Right lobe of liver (tissue), 6 donors: ENCODE results near the gene EEF2K. TPM values are rescaled to one million over a fixed set of nuclear protein-coding genes. Genes with fewer than 3 reads are reported as not detected.

Experiments used
- ATAC-seq, 4 donors: fragments of 200-7000 bp; cut with Tn5 transposase; one replicate each; pipeline ENCODE4 v1.9.1; 2020; ENCODE audit warnings: mild to moderate bottlenecking in 4 of 4, moderate library complexity in 4 of 4
- DNase-seq, 3 donors: peaks; one replicate each; pipeline ENCODE4 v3.0.0-alpha.2; 2020
- H3K27ac ChIP-seq, 3 donors: fragments of 200-600 bp; one replicate each; pipeline ENCODE4 v1.8.0; 2022
- H3K27me3 ChIP-seq, 2 donors: fragments of 200-600 bp; one replicate each; pipeline ENCODE4 v1.8.0; 2022
- H3K36me3 ChIP-seq, 4 donors: fragments of 200-600 bp; sonication (generic) in 1 of 4; one replicate each; pipeline versions ENCODE4 v1.5.1 to v1.8.0; 2017 to 2022; ENCODE audit warnings: control low read depth in 1 of 4
- H3K4me1 ChIP-seq, 4 donors: fragments of 200-600 bp; sonication (generic) in 1 of 4; one replicate each; pipeline versions ENCODE4 v1.5.1 to v1.8.0; 2017 to 2022; ENCODE audit warnings: control low read depth in 1 of 4
- H3K4me3 ChIP-seq, 3 donors: fragments of 200-600 bp; one replicate each; pipeline ENCODE4 v1.8.0; 2022
- H3K9me3 ChIP-seq, 4 donors: fragments of 200-600 bp; sonication (generic) in 1 of 4; one replicate each; pipeline versions ENCODE4 v1.5.1 to v1.8.0; 2017 to 2022; ENCODE audit warnings: control low read depth in 1 of 4
- CTCF ChIP-seq, 4 donors: fragments of 200-600 bp in 3 of 4; fragments of 450-650 bp in 1 of 4; IDR thresholded peaks; one replicate each; pipeline versions ENCODE4 v1.5.1 to v1.8.0; 2016 to 2022; ENCODE audit warnings: antibody characterized with exemption in 4 of 4, mild to moderate bottlenecking in 2 of 4
- POLR2A ChIP-seq: fragments of 450-650 bp; IDR thresholded peaks from one replicate; pipeline ENCODE4 v1.6.1; 2017; ENCODE audit warnings: antibody characterized with exemption, mild to moderate bottlenecking
- WGBS: methylation state at CpG from one replicate; pipeline ENCODE4 v1.1.6; 2018; ENCODE audit warnings: low coverage, low lambda C conversion rate; ENCODE audit not compliant: insufficient coverage; ENCODE audit errors: missing lambda C conversion rate; 5-methylcytosine and 5-hydroxymethylcytosine counted together
- intact Hi-C, 2 donors: fragments of 100-400 bp; cut with DNase I; formaldehyde crosslinking; loops; one replicate each; pipeline versions ENCODE4 v1.11.2 to v1.14.1; 2022
- total RNA-seq, 6 experiments: library from RNA; depleted of rRNA in 2 of 6; stranded (reverse); fragments of >200 nt in 2 of 6; fragmentation: NEBNext Ultra II Directional in 3 of 6; extraction: Animal tissue kit (Norgen Biotek cat#: 25700) in 3 of 6; gene quantifications; one replicate each; pipeline versions ENCODE4 v1.1.0 to v1.2.4, GENCODE V29; 2016 to 2023
- donor health status: DM: no; HTN: yes; CAD: no.
- donor health status: DM: no; HTN: no; CAD: no.
- donor health status: DM: no; HTN: no; CAD: no.
- donor health status: DM: no; HTN: yes; CAD: no.
- donor health status: DM: no; HTN: yes; CAD: no.

The EEF2K gene
- total RNA-seq, 6 experiments from 2014 or later = 10.0 to 17.5 (median 11.5) TPM

- 96% methylated on average over 7 of the region's 9 CpGs for WGBS
- Histone ChIP-seq H3K4me3 (no peak overlapping the region), H3K4me1 (no peaks in the 10 kb centered on the region), H3K9me3 (no peaks in the 10 kb centered on the region), H3K36me3 (peaks cover 0 to 26% (median 13%) of the 10 kb centered on the region in 4 donors), H3K27me3 (no peaks in the 10 kb centered on the region), H3K27ac (no peak overlapping the region)
- intact Hi-C loops = loop anchor here in 1 of 2 donors (10.0 kb wide), 1 partner anchor 70 kb away; no protein-coding TSS in a partner anchor
- ATAC-seq = no peak
- DNase-seq = no peak
- TF ChIP-seq CTCF (IDR thresholded peaks at IDR 0.05) = no peak
- TF ChIP-seq POLR2A = no peak
Observed at GRCh38 chr16:22284637-22285036, 78.6 kb downstream of the EEF2K start.

- Histone ChIP-seq H3K27ac (no peak overlapping the region), H3K27me3 (no peaks in the 10 kb centered on the region), H3K4me3 (no peak overlapping the region), H3K9me3 (no peaks in the 10 kb centered on the region), H3K4me1 (no peaks in the 10 kb centered on the region), H3K36me3 (peaks cover 0 to 26% (median 13%) of the 10 kb centered on the region in 4 donors)
- DNase-seq (no peak), ATAC-seq (no peak)
- TF ChIP-seq CTCF (IDR thresholded peaks at IDR 0.05) = no peak
- no peak for TF ChIP-seq POLR2A
- intact Hi-C loops = loop anchor here in 1 of 2 donors (10.0 kb wide), 1 partner anchor 70 kb away; no protein-coding TSS in a partner anchor
- WGBS = 89% methylated on average over 4 of the region's 6 CpGs
Observed at GRCh38 chr16:22285080-22285479, 79.0 kb downstream of the EEF2K start.

- intact Hi-C loops = no loop called here
- no peak overlapping the region for H3K27ac ChIP-seq
- no peaks in the 10 kb centered on the region for H3K36me3 ChIP-seq
- DNase-seq (no peak), ATAC-seq (no peak)
- WGBS = 93% methylated on average over 5 of the region's 5 CpGs
- H3K4me1 ChIP-seq = no peaks in the 10 kb centered on the region
- no peak overlapping the region for H3K4me3 ChIP-seq
- TF ChIP-seq CTCF (IDR thresholded peaks at IDR 0.05) (no peak), POLR2A (no peak)
- H3K27me3 ChIP-seq = no peaks in the 10 kb centered on the region
- no peaks in the 10 kb centered on the region for H3K9me3 ChIP-seq
Observed at GRCh38 chr16:22291020-22291419, 84.9 kb downstream of the EEF2K start.

GRCh38 chr16:22291860-22292318 is 85.8 kb downstream of the EEF2K start:
- no peaks in the 10 kb centered on the region for H3K4me1 ChIP-seq
- H3K9me3 ChIP-seq = no peaks in the 10 kb centered on the region
- H3K4me3 ChIP-seq = no peak overlapping the region
- intact Hi-C loops = no loop called here
- no peak for DNase-seq
- no peak for ATAC-seq
- H3K27me3 ChIP-seq = no peaks in the 10 kb centered on the region
- TF ChIP-seq CTCF (IDR thresholded peaks at IDR 0.05) (no peak), POLR2A (no peak)
- H3K27ac ChIP-seq = no peak overlapping the region
- WGBS = 47% methylated on average over 3 of the region's 4 CpGs
- H3K36me3 ChIP-seq = no peaks in the 10 kb centered on the region

- Histone ChIP-seq H3K27me3 (no peaks in the 10 kb centered on the region), H3K9me3 (no peaks in the 10 kb centered on the region), H3K36me3 (no peaks in the 10 kb centered on the region), H3K4me3 (no peak overlapping the region), H3K4me1 (no peaks in the 10 kb centered on the region), H3K27ac (no peak overlapping the region)
- ATAC-seq (no peak), DNase-seq (no peak)
- no peak for TF ChIP-seq POLR2A
- TF ChIP-seq CTCF (IDR thresholded peaks at IDR 0.05) = no peak
- intact Hi-C loops = no loop called here
Observed at GRCh38 chr16:22292320-22292719, 86.2 kb downstream of the EEF2K start.
